Astrocyte of the spinal cord (primary cell): ENCODE data around the gene KAT6B.

ENCODE experiments used
- DNase-seq: peaks from one replicate; pipeline ENCODE4 v3.0.0; 2011; ENCODE audit warnings: low read depth, low spot score
- H3K4me3 ChIP-seq: 2 replicates; pipeline ENCODE4 v1.5.1; 2011; ENCODE audit warnings: low read depth, mild to moderate bottlenecking, low read length, moderate library complexity
- in situ Hi-C: cut with HindIII; loops from 2 replicates; pipeline ENCODE4 v1.10.0; 2017; ENCODE audit warnings: low sequenced_read_pairs
- TF ChIP-seq, protein P1 (sequence below): IDR thresholded peaks from 2 replicates; pipeline ENCODE4 v1.5.1; 2012; ENCODE audit warnings: low read depth, mild to moderate bottlenecking, low read length, inconsistent platforms

The KAT6B gene

DNA sequence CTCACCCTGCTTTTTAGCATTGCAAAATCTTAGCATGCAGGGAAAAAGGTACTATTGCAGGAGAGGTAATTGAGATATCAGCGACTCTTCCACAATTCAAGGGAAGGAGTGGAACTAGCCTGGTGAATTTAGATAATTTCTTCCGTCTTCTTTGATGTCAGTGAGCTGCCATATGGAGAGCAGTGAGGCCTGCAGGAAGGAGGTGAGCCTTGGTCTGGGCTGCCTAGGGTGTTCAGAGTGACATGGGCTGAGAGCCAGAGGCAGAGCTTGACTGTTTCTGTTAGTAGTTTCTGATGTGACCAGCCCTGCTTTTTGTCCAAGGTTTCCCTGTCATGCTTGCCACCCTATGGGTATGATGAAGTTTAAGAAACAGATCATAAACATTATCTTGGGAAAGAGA, 28.6 kb downstream of the KAT6B start:
- no peak overlapping the region for H3K4me3 ChIP-seq
- in situ Hi-C loops = no loop called here
- TF ChIP-seq, protein P1, sequence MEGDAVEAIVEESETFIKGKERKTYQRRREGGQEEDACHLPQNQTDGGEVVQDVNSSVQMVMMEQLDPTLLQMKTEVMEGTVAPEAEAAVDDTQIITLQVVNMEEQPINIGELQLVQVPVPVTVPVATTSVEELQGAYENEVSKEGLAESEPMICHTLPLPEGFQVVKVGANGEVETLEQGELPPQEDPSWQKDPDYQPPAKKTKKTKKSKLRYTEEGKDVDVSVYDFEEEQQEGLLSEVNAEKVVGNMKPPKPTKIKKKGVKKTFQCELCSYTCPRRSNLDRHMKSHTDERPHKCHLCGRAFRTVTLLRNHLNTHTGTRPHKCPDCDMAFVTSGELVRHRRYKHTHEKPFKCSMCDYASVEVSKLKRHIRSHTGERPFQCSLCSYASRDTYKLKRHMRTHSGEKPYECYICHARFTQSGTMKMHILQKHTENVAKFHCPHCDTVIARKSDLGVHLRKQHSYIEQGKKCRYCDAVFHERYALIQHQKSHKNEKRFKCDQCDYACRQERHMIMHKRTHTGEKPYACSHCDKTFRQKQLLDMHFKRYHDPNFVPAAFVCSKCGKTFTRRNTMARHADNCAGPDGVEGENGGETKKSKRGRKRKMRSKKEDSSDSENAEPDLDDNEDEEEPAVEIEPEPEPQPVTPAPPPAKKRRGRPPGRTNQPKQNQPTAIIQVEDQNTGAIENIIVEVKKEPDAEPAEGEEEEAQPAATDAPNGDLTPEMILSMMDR = no peak
- no peak for DNase-seq

- in situ Hi-C loops = no loop called here
These were observed 29.0 kb downstream of the KAT6B start for GRCh38 chr10:74855439-74855838.

DNA sequence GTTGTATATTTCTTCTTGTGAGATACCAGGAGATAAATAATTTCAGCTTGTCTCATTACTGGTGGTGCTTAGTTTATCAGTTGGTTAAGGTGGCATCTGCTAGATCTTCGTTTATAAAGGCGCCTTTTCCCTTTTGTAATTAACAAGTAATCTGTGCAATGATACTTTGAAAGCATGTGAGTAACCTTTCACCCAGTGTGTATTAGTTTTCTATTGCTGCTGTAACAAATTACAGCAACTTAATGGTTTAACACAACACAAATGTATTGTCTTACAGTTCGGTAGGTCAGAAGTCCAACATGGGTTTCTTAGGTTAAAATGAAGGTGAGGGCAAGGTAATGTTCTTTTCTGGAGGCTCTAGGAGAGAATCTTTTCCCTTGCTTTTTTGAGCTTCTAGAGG, 30.5 kb downstream of the KAT6B start:
- TF ChIP-seq, protein P1 = no peak
- no peak overlapping the region for H3K4me3 ChIP-seq
- in situ Hi-C loops = no loop called here
- DNase-seq = no peak

More at GRCh38 chr10:74855439-74855838, 29.0 kb downstream of the KAT6B start:
- TF ChIP-seq, protein P1 = no peak
- no peak overlapping the region for H3K4me3 ChIP-seq
- DNase-seq = no peak

GRCh38 chr10:74857586-74857985, 31.2 kb downstream of the KAT6B start:
- H3K4me3 ChIP-seq = no peak overlapping the region
- TF ChIP-seq, protein P1 = no peak
- DNase-seq = no peak
- in situ Hi-C loops = no loop called here

GRCh38 chr10:74859546-74859945, 33.1 kb downstream of the KAT6B start:
- TF ChIP-seq, protein P1 = no peak
- in situ Hi-C loops = no loop called here
- DNase-seq = no peak
- H3K4me3 ChIP-seq = no peak overlapping the region

- TF ChIP-seq, protein P1 = no peak
- DNase-seq = no peak
- H3K4me3 ChIP-seq = no peak overlapping the region
- in situ Hi-C loops = no loop called here
These were observed 36.2 kb downstream of the KAT6B start for GRCh38 chr10:74862625-74863024.

DNA sequence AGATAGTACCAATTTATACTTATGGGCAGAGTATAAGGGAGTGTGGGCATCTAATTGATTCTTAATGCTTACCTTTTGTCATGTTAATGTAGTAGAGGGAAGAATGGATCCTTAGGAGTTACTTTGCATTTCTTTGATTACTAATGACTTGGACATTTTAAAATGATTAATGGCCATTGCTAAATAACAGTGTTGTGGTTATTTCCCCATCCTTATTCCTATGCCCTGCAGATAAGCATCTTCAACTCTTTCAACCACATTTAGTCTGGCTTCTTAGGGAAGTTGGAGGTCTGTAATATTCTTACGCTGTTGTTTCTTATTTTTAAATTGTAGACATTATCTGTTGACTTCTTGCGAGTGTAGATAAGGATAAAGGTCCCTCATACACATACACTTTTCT, 37.2 kb downstream of the KAT6B start:
- no peak for DNase-seq

More for the DNA sequence above, 37.2 kb downstream of the KAT6B start:
- no peak overlapping the region for H3K4me3 ChIP-seq
- TF ChIP-seq, protein P1 = no peak
- in situ Hi-C loops = no loop called here
